SK-N-SH (cell line): ENCODE results near the gene PAPPA2. TPM values are rescaled to one million over a fixed set of nuclear protein-coding genes. Genes with fewer than 3 reads are reported as not detected.

Experiments
- CTCF ChIA-PET: fragments of 300-600, 350-600 bp; formaldehyde crosslinking; extraction: SDS; loops from one replicate; lab custom pipeline; 2021; lab: Yijun Ruan, JAX
- POLR2A ChIA-PET: fragments of 350-600 bp; sonication (Branson Sonifier 250); formaldehyde crosslinking; extraction: SDS; loops from one replicate; lab custom pipeline; 2020; ENCODE audit warnings: antibody characterized with exemption, inconsistent platforms; lab: Yijun Ruan, JAX
- DNase-seq: peaks from one replicate; pipeline ENCODE4 v3.0.0; 2012
- H2AFZ ChIP-seq: fragments of 200-600 bp; sonication (generic); 2 replicates; pipeline ENCODE4 v1.8.1; 2016; ENCODE audit warnings: antibody characterized with exemption, mild to moderate bottlenecking, low read depth
- H3F3A ChIP-seq: fragments of 200-600 bp; sonication (generic); replicated peaks from 2 replicates; pipeline ENCODE3; 2016; ENCODE audit warnings: antibody characterized with exemption, mild to moderate bottlenecking; ENCODE audit not compliant: insufficient read depth
- H3K27ac ChIP-seq, 2 experiments: fragments of 200-500 bp in 1 of 2; fragments of 200-600 bp in 1 of 2; sonication (Bioruptor generic) in 1 of 2; sonication (generic), shearing (Covaris generic) in 1 of 2; 2 replicates each; pipeline versions ENCODE4 v1.5.1 to v1.6.1; 2014 to 2016; ENCODE audit warnings: low read depth in 2 of 2, inconsistent platforms in 1 of 2, low read length in 1 of 2, mild to moderate bottlenecking in 1 of 2, mixed read lengths in 1 of 2
- H3K27me3 ChIP-seq: fragments of 200-600 bp; sonication (generic), shearing (Covaris generic); 2 replicates; pipeline ENCODE4 v1.6.1; 2016; ENCODE audit warnings: mixed run types; ENCODE audit not compliant: insufficient read depth
- H3K36me3 ChIP-seq, 2 experiments: fragments of 200-500 bp in 1 of 2; fragments of 200-600 bp in 1 of 2; sonication (Bioruptor generic) in 1 of 2; sonication (generic) in 1 of 2; replicated peaks in 1 of 2; 2 replicates each; pipeline versions ENCODE3 to v1.5.1; 2014 to 2016; ENCODE audit warnings: low read length in 1 of 2, mild to moderate bottlenecking in 1 of 2; ENCODE audit not compliant: insufficient read depth in 2 of 2, control insufficient read depth in 1 of 2
- H3K4me1 ChIP-seq, 2 experiments: fragments of 200-500 bp in 1 of 2; fragments of 200-600 bp in 1 of 2; sonication (Bioruptor generic) in 1 of 2; sonication (generic), shearing (Covaris generic) in 1 of 2; 2 replicates each; pipeline versions ENCODE4 v1.5.1 to v1.6.1; 2014 to 2016; ENCODE audit warnings: low read depth in 1 of 2, low read length in 1 of 2, mixed run types in 1 of 2; ENCODE audit not compliant: insufficient read depth in 2 of 2, control insufficient read depth in 1 of 2
- H3K4me2 ChIP-seq: fragments of 200-600 bp; sonication (generic), shearing (Covaris generic); 2 replicates; pipeline ENCODE4 v1.6.1; 2017; ENCODE audit warnings: mixed run types
- H3K4me3 ChIP-seq, 2 experiments: fragments of 200-500 bp in 1 of 2; fragments of 200-600 bp in 1 of 2; sonication (Bioruptor generic) in 1 of 2; sonication (generic), shearing (Covaris generic) in 1 of 2; 2 replicates each; pipeline versions ENCODE4 v1.5.1 to v1.8.1; 2014 to 2016; ENCODE audit warnings: low read depth in 2 of 2, inconsistent platforms in 1 of 2, low read length in 1 of 2, mild to moderate bottlenecking in 1 of 2, mixed read lengths in 1 of 2, moderate library complexity in 1 of 2
- H3K79me2 ChIP-seq: fragments of 200-600 bp; sonication (generic); 2 replicates; pipeline ENCODE4 v1.8.1; 2017; ENCODE audit warnings: mild to moderate bottlenecking; ENCODE audit not compliant: insufficient read depth
- H3K9ac ChIP-seq: fragments of 200-600 bp; sonication (generic); 2 replicates; pipeline ENCODE4 v1.6.1; 2017; ENCODE audit warnings: mixed run types
- H3K9me2 ChIP-seq: fragments of 200-600 bp; sonication (generic); 2 replicates; pipeline ENCODE4 v1.6.1; 2017; ENCODE audit warnings: mixed run types
- H3K9me3 ChIP-seq: fragments of 200-600 bp; sonication (generic); 2 replicates; pipeline ENCODE4 v1.6.1; 2017; ENCODE audit warnings: mixed run types, mild to moderate bottlenecking, moderate library complexity
- H4K20me1 ChIP-seq: fragments of 200-600 bp; sonication (generic); 2 replicates; pipeline ENCODE4 v1.6.1; 2017; ENCODE audit warnings: mild to moderate bottlenecking, mixed run types; ENCODE audit not compliant: insufficient read depth
- CHD2 ChIP-seq: fragments of 150-350 bp; IDR thresholded peaks from 2 replicates; pipeline ENCODE4 v1.6.1; 2018; ENCODE audit warnings: low read length; ENCODE audit not compliant: partially characterized antibody
- EZH2phosphoT487 ChIP-seq: fragments of 200-600 bp; sonication (generic); IDR thresholded peaks from 2 replicates; pipeline ENCODE4 v1.6.1; 2017; ENCODE audit warnings: low read depth, mixed run types, mild to moderate bottlenecking, antibody characterized with exemption, moderate library complexity, borderline replicate concordance
- GABPA ChIP-seq: IDR thresholded peaks from 2 replicates; pipeline ENCODE4 v1.4.0; 2012; ENCODE audit warnings: low read depth, mild to moderate bottlenecking
- IRF3 ChIP-seq: fragments of 150-350 bp; IDR thresholded peaks from 2 replicates; pipeline ENCODE4 v1.6.1; 2016; ENCODE audit warnings: mild to moderate bottlenecking, low read depth, low read length
- MAX ChIP-seq: IDR thresholded peaks from 2 replicates; pipeline ENCODE4 v1.4.0; 2012; ENCODE audit warnings: low read depth
- MXI1 ChIP-seq: IDR thresholded peaks from 2 replicates; pipeline ENCODE4 v1.6.1; 2012; ENCODE audit warnings: mild to moderate bottlenecking, low read depth, low read length, improper control_type of control experiment
- NFIC ChIP-seq: IDR thresholded peaks from 2 replicates; pipeline ENCODE4 v1.4.0; 2012; ENCODE audit warnings: borderline replicate concordance
- NRF1 ChIP-seq: IDR thresholded peaks from 2 replicates; pipeline ENCODE4 v1.6.1; 2012; ENCODE audit warnings: low read depth, mild to moderate bottlenecking, low read length
- PBX3 ChIP-seq: IDR thresholded peaks from 2 replicates; pipeline ENCODE4; 2012
- POLR2AphosphoS5 ChIP-seq: IDR thresholded peaks from 2 replicates; pipeline ENCODE4 v1.6.1; 2012; ENCODE audit warnings: low read depth, low read length
- RAD21 ChIP-seq: IDR thresholded peaks from 2 replicates; pipeline ENCODE4 v1.6.1; 2012; ENCODE audit warnings: mild to moderate bottlenecking, low read length
- RCOR1 ChIP-seq: fragments of 150-350 bp; IDR thresholded peaks from 2 replicates; pipeline ENCODE4 v1.6.1; 2017; ENCODE audit warnings: antibody characterized with exemption, low read length
- RFX5 ChIP-seq: IDR thresholded peaks from 2 replicates; pipeline ENCODE4 v1.6.1; 2012; ENCODE audit warnings: mild to moderate bottlenecking, improper control_type of control experiment, low read length
- RXRA ChIP-seq: IDR thresholded peaks from 2 replicates; pipeline ENCODE4 v1.4.0; 2012; ENCODE audit warnings: low read depth, mild to moderate bottlenecking, borderline replicate concordance
- SMC3 ChIP-seq: IDR thresholded peaks from 2 replicates; pipeline ENCODE4 v1.6.1; 2012; ENCODE audit warnings: low read depth, low read length, improper control_type of control experiment
- TEAD4 ChIP-seq: IDR thresholded peaks from 2 replicates; pipeline ENCODE4 v1.4.0; 2012; ENCODE audit warnings: mild to moderate bottlenecking, borderline replicate concordance; ENCODE audit not compliant: insufficient read depth
- USF2 ChIP-seq: fragments of 150-350 bp; IDR thresholded peaks from 2 replicates; pipeline ENCODE4 v1.6.1; 2017; ENCODE audit warnings: antibody characterized with exemption, low read length, low read depth, borderline replicate concordance
- YY1 ChIP-seq: IDR thresholded peaks from 2 replicates; pipeline ENCODE4 v1.4.0; 2012; ENCODE audit warnings: low read depth, mild to moderate bottlenecking
- WGBS: methylation state at CpG from one replicate; pipeline ENCODE4 v1.1.6; 2017; ENCODE audit warnings: low lambda C conversion rate; 5-methylcytosine and 5-hydroxymethylcytosine counted together
- polyA plus RNA-seq, 3 experiments: library from polyadenylated mRNA; depleted of rRNA; stranded (reverse); fragments of >200 nt; gene quantifications; 2 replicates each; pipeline ENCODE4 v1.2.3, GENCODE V29; 2012
- TF ChIP-seq, protein P1 (sequence below): IDR thresholded peaks from 2 replicates; pipeline ENCODE4 v1.4.0; 2012; ENCODE audit warnings: low read depth, borderline replicate concordance
- TF ChIP-seq, protein P2 (sequence below): IDR thresholded peaks from 2 replicates; pipeline ENCODE4 v1.4.0; 2012; ENCODE audit warnings: low read depth, borderline replicate concordance

Gene PAPPA2
- polyA plus RNA-seq, 1 of the 3 experiments (the other 2 are of a cell fraction) = 0.02 TPM

GRCh38 chr1:176533020-176533419 lies 70.0 kb downstream of the PAPPA2 start:
- Histone ChIP-seq H3K9me2 (no peaks in the 10 kb centered on the region), H3K27ac (no peak overlapping the region), H3K9me3 (no peaks in the 10 kb centered on the region), H3K4me1 (no peaks in the 10 kb centered on the region), H3K4me2 (no peak overlapping the region), H3K36me3 (no peaks in the 10 kb centered on the region), H3K27me3 (no peaks in the 10 kb centered on the region), H3K9ac (no peak overlapping the region), H4K20me1 (no peaks in the 10 kb centered on the region), H3K4me3 (no peak overlapping the region), H3K79me2 (no peaks in the 10 kb centered on the region), H2AFZ (no peak overlapping the region), H3F3A (no peaks in the 10 kb centered on the region)
- 13% methylated on average over 1 of the region's 1 CpG for WGBS
- CTCF ChIA-PET = interaction anchor here (1.0 to 3.6 kb wide), 5 partner anchors 13 to 1381 kb away, joined by 3 to 14 read pairs (median 4); no protein-coding TSS in a partner anchor
- no peak for DNase-seq
- POLR2A ChIA-PET = no interaction called here
- TF ChIP-seq, protein P1, sequence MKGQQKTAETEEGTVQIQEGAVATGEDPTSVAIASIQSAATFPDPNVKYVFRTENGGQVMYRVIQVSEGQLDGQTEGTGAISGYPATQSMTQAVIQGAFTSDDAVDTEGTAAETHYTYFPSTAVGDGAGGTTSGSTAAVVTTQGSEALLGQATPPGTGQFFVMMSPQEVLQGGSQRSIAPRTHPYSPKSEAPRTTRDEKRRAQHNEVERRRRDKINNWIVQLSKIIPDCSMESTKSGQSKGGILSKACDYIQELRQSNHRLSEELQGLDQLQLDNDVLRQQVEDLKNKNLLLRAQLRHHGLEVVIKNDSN = no peak
- TF ChIP-seq MAX = no peak
- no peak for TF ChIP-seq RFX5
- TF ChIP-seq RXRA = no peak
- TF ChIP-seq POLR2AphosphoS5 = no peak
- no peak for TF ChIP-seq MXI1
- no peak for TF ChIP-seq TEAD4
- TF ChIP-seq EZH2phosphoT487 = no peak
- TF ChIP-seq IRF3 = no peak
- TF ChIP-seq RCOR1 = no peak
- TF ChIP-seq PBX3 = no peak
- TF ChIP-seq GABPA = no peak
- TF ChIP-seq YY1 = no peak
- no peak for TF ChIP-seq USF2
- TF ChIP-seq NRF1 = no peak
- no peak for TF ChIP-seq NFIC
- TF ChIP-seq CHD2 = no peak
- TF ChIP-seq RAD21 = no peak
- no peak for TF ChIP-seq SMC3
- TF ChIP-seq, protein P2, sequence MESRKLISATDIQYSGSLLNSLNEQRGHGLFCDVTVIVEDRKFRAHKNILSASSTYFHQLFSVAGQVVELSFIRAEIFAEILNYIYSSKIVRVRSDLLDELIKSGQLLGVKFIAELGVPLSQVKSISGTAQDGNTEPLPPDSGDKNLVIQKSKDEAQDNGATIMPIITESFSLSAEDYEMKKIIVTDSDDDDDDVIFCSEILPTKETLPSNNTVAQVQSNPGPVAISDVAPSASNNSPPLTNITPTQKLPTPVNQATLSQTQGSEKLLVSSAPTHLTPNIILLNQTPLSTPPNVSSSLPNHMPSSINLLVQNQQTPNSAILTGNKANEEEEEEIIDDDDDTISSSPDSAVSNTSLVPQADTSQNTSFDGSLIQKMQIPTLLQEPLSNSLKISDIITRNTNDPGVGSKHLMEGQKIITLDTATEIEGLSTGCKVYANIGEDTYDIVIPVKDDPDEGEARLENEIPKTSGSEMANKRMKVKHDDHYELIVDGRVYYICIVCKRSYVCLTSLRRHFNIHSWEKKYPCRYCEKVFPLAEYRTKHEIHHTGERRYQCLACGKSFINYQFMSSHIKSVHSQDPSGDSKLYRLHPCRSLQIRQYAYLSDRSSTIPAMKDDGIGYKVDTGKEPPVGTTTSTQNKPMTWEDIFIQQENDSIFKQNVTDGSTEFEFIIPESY = no peak
